ENCODE measurements around the gene MAPKBP1.

The MAPKBP1 gene

DNA sequence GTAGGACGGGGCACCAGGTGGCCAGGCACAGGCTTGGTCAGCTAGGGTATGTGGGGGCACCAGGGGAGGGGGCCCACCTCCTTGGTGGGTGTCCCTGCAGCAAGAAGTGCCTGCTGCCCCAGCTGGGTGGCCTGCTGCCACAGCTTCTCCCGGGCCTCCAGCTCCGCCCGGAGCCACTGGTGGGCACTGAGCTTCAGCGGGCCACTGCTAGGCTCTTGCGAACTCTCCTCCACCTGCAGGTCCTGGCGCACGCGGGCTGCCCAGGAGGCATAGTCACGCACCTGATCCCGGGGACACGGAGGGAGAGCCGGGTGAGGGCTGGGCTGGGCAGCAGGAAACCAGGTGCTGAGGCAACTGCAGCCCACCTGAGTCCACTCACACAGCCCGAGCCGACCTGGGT lies 94.0 kb downstream of the MAPKBP1 start:
- DNase-seq (ENCODE audit: low spot score), result no peak

DNA sequence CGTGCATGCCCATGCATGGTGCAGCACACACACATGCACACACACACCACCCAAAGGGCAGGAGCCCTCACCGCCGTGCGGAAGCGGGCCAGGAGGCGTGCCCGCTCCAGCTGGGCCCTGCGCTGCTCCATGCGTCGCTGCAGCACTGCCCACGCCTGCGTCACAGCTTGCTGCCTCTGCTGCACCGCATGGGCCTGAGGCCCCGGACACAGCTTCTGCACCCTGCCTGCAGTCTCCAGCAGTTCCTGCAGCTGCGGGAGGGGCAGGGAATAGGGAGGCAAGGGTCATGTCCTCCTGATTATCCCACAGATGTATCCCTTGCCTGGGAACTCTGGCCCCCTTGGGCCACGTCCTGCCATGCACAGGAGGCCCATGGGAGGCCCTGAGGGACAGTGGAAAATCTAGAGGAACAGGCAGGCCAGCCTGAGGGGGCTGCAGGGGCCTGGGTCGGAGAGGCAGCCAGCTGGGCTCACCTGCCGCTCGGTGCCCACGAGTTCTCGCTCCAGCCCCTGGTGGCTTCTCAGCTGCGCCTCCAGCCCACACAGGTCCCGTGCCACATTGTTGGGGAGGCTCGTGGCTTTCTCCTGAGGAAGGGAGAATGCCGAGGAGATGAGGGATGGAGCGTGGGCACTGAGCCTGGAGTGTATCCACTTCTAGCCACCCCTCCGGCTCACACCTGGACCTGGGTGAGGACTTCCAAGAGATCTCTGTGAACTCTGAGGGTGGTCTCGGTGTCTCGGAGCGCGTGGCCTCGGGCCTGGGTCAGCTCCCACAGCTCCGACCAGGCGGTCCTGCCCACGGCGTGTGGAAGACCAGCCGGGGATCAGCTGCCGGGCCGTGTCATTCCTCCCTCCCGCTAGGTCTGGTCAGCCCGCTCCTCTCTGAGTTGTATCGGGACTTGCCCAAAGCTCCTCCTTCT lies 95.7 kb downstream of the MAPKBP1 start:
- DNase-seq (ENCODE audit: low spot score), result no peak

DNA sequence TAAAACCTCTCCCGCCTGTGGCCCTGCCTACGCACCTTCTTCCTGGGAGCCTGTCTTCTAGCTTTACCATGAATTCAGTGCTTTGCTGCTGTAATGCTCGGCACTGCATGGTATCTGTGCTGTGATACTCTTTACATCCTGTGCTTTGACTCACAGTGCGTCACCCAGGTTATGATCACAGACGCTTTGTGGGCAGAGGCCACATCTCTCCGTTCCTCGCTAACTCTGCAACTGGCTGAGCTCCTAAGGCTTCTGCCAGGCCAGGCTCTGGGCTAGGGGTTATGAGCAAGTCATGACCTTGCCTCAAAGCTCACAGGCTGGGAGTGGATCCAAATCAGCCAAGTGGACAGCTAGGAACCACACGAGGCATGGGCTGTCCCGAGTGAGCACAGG lies 96.4 kb downstream of the MAPKBP1 start:
- DNase-seq (ENCODE audit: low spot score), result no peak

DNA sequence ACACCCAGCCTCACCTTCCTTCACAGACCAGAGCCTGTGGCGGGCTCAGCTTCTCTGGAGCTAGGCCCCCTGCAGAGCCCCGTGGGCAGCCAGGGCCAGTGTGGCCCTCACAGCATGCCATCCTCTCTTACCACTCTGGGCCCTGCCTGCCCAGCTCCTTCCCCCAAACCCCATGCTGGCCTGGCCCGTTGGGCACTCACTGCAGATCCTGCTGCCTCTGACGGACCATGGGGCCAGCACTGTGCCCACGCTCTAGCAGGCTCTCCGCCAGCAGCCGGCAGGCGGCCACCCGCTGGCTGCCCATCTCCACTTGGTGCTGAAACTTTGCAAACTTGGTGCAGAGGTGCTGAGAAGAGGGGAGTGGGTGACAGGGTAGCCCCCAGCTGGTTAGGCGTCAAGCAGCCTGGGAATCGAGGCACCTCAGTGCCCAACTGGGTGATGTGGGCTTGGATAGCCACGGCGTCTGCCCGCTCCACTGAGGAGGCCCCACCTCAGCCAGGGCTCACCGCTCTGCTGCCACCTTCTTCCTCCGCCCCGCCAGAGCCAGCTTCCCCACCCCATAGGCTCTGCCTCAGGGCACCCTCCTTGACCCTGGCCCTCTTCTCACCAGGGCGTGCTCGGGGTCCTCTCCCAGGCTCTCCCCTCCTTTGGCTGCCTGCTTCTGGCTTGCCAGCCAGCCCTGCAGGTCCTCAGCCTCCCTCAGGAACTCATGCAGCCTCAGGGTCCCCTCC lies 97.1 kb downstream of the MAPKBP1 start:
- DNase-seq (ENCODE audit: low spot score), result no peak

DNA sequence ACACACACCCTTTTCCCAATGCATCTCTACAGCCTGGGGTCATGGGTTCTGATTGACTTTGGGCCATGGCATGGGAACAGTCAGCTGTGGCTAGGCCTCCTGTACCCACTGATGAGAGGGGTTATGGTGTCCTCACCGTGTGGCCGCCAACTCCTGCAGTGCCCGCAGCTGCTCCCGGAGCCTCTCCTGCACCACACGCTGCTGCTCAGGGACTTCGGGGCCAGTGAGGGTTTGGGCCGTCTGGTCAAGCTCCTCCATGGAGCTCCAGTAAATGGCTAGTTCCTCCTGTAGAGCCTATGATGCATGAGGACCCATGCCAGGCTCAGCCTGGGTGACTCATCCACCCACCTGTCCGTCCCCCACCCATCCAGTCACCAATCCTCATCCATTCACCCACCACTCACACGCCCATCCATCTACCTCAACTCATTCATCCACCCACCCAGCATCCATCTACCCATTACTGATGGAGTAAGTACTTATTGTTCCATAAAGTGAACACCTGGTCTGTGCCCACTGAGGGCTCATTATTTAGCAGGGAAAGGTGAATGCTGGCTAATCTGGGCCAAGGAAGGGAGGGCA lies 98.0 kb downstream of the MAPKBP1 start:
- DNase-seq (ENCODE audit: low spot score), result no peak

DNA sequence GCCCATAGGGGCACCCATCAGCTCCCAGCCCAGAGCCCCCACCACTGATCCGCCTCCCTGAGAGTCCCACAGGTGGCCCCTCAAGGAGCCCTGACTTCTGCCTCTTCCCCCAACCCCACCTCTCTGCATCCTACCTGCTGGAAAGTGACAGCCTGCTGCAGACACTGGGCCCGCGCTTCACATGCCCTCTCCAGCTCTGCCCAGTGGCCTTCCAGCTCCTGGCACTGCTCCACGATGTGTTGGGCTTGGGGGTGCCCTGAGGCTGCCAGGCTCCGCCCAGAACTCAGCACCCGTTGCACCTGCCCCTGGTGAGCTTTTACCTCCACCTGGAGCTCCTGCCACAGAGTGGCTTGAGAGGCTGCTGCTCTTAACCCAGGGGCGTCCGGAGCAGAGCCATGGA lies 99.4 kb downstream of the MAPKBP1 start:
- DNase-seq (ENCODE audit: low spot score), result no peak

DNA sequence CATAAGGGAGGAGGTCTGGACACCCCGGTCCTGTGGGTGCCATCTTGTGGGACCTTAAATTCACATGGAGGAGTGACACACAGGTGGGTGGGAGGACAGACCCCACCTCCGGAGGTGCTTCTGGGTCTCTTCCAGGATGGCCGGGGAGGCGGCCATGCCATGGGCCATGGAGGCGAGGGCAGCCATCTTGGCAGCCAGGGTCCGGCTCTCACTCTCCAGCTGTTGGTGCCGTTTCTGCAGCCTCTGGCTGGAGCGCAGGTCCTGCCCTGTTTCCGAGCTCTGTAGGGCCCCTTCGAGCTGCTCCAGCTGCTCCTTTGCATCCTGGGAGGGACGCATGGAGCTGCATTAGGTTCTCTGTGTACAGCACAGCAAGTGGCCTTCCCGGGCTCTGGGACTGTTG lies 100.5 kb downstream of the MAPKBP1 start:
- DNase-seq (ENCODE audit: low spot score), result no peak

DNA sequence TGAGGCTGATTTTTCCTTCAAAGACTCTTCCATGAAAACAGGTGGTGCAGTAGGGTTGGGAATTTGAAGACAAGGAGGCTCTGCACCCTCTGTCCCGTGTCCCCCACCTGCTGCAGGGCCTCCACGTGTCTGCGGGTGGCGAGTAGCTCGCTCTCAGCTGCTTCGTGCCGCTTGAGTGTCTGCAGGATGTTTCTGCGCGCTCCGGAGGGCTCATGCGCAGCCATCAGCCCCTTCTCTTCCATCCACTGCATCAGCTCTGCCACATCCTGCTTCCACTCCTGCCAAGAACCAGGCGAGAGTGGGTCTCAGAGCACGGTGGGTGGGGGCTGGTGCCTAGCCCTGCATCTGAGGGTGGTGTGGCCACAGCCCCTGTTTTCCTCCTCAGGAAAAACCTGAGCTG lies 101.7 kb downstream of the MAPKBP1 start:
- no peak for DNase-seq (ENCODE audit: low spot score)

DNA sequence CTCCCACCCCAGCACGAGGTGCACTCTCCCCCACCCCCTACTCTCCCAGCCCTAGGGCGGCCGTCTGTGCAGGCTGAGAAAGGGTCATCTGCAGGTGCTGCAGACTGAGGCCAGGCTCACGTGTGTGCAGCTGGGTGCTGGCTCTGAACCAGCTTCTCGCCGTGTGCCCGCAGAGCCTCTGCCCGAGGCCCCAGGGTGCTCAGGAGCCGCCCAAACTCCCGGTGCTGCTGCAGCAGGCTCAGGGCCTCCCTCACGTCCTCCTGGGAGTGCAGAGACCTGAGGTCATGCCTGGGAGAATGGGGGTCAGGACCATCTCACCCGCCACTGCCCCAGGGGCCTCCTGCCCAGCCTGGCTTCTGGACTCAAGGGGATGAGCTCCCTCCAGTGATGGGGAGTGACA lies 102.4 kb downstream of the MAPKBP1 start:
- DNase-seq (ENCODE audit: low spot score), result no peak

Data from pons (tissue), 1 donor.